CD4-positive, alpha-beta T cell (primary cell): ENCODE data around the gene SAMM50. TPM values are rescaled to one million over a fixed set of nuclear protein-coding genes. Genes with fewer than 3 reads are reported as not detected.

Experiments used
- ATAC-seq: fragments of 200-7000 bp; cut with Tn5 transposase; one replicate; pipeline ENCODE4 v1.10.0; 2022; ENCODE audit warnings: mild to moderate bottlenecking; ENCODE audit not compliant: poor library complexity
- CTCF ChIA-PET: fragments of 350-600 bp; sonication (Branson Sonifier 250); formaldehyde crosslinking; loops from one replicate; lab custom pipeline; 2021; ENCODE audit warnings: antibody characterized with exemption, inconsistent platforms; lab: Charles Lee
- POLR2A ChIA-PET: fragments of 350-600 bp; sonication (Branson Sonifier 250); formaldehyde crosslinking; loops from one replicate; lab custom pipeline; 2021; ENCODE audit warnings: antibody characterized with exemption, inconsistent platforms; lab: Charles Lee
- DNase-seq, 14 experiments: peaks; one replicate each; pipeline ENCODE4 v3.0.0-alpha.2; 2013 to 2020; ENCODE audit warnings: mixed read lengths in 2 of 14
- H3K27ac ChIP-seq, 2 donors: one replicate each; pipeline versions ENCODE4 v1.5.1 to v1.7.0; 2013; ENCODE audit warnings: low read length in 2 of 2, low read depth in 1 of 2, mild to moderate bottlenecking in 1 of 2
- H3K27me3 ChIP-seq, 2 experiments: 1 replicate in 1 of 2; 2 replicates in 1 of 2; pipeline versions ENCODE4 v1.6.1 to v1.7.0; 2013; ENCODE audit warnings: low read length in 2 of 2, control low read depth in 1 of 2, mild to moderate bottlenecking in 1 of 2, moderate library complexity in 1 of 2; ENCODE audit not compliant: insufficient read depth in 2 of 2, control insufficient read depth in 1 of 2
- H3K36me3 ChIP-seq: one replicate; pipeline ENCODE4 v1.6.1; 2013; ENCODE audit warnings: low read length, control low read depth; ENCODE audit not compliant: insufficient read depth
- H3K4me1 ChIP-seq: one replicate; pipeline ENCODE4 v1.6.1; 2013; ENCODE audit warnings: low read length, control low read depth; ENCODE audit not compliant: insufficient read depth
- H3K4me3 ChIP-seq: one replicate; pipeline ENCODE4 v1.5.1; 2013; ENCODE audit warnings: mild to moderate bottlenecking, low read length, moderate library complexity
- H3K9me3 ChIP-seq, 2 experiments: 1 replicate in 1 of 2; 2 replicates in 1 of 2; pipeline versions ENCODE4 v1.6.1 to v1.7.0; 2013; ENCODE audit warnings: low read length in 2 of 2, mild to moderate bottlenecking in 2 of 2, control low read depth in 1 of 2, moderate library complexity in 1 of 2; ENCODE audit not compliant: control insufficient read depth in 1 of 2, insufficient read depth in 1 of 2
- H3K27ac Mint-ChIP-seq: one replicate; pipeline ENCODE4 v1.8.0; 2020; ENCODE audit warnings: mixed read lengths
- H3K27me3 Mint-ChIP-seq: one replicate; pipeline ENCODE4 v1.8.0; 2021; ENCODE audit warnings: mixed read lengths
- H3K36me3 Mint-ChIP-seq: one replicate; pipeline ENCODE4 v1.8.0; 2021; ENCODE audit warnings: low read depth, mixed read lengths
- H3K4me1 Mint-ChIP-seq: one replicate; pipeline ENCODE4 v1.8.0; 2021; ENCODE audit warnings: low read depth, mixed read lengths
- H3K4me3 Mint-ChIP-seq: one replicate; pipeline ENCODE4 v1.8.0; 2020; ENCODE audit warnings: mild to moderate bottlenecking, mixed read lengths
- H3K9me3 Mint-ChIP-seq: one replicate; pipeline ENCODE4 v1.8.0; 2020; ENCODE audit warnings: mixed read lengths
- intact Hi-C, 2 experiments: fragments of 100-400 bp; cut with DNase I in 1 of 2; cut with micrococcal nuclease in 1 of 2; formaldehyde crosslinking; loops; one replicate each; pipeline versions ENCODE4 v1.15.1 to v1.9.0; 2023 to 2025; cut with DNase I, micrococcal nuclease
- total RNA-seq, 174 experiments: library from RNA in 2 of 174; stranded (reverse) in 2 of 174; gene quantifications; one replicate each; pipeline ENCODE4 v1.2.3 and lab custom pipeline; 2021 to 2026
- TF ChIP-seq, protein P1 (sequence below): fragments of 200-600 bp; IDR thresholded peaks from one replicate; pipeline ENCODE4 v1.8.0; 2022; ENCODE audit warnings: antibody characterized with exemption, mild to moderate bottlenecking

Gene SAMM50
- total RNA-seq, 2 experiments from 2014 or later: 15.2 to 18.0 TPM

DNA sequence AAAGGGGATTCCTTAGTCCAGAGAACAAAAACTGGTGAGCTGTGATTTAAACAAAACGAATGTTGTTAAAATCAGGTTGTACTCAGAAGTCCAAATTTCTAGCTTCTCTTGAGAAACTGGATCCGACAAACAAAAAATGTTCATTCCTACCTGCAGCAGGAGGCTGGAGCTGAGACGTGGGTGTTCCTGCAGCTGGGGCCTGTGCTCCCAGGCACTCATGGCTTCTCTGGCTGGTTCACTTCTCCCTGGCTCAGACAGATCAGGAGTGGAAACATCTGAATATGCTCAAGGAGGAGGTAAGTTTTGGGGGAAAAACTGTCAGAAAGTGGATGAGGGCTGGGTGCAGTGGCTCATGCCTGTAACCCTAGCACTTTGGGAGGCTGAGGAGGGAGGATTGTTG, 44.1 kb downstream of the SAMM50 start:
- Mint-ChIP-seq H3K4me3 (no peak overlapping the region), H3K9me3 (no peaks in the 10 kb centered on the region), H3K36me3 (peaks cover 45% of the 10 kb centered on the region), H3K27me3 (no peaks in the 10 kb centered on the region), H3K27ac (no peak overlapping the region), H3K4me1 (peaks cover 23% of the 10 kb centered on the region)
- intact Hi-C loops: loop anchor here in 1 of 2 experiments (10.0 kb wide), 2 partner anchors 185 to 505 kb away; partner anchors contain the start of gene PARVG
- TF ChIP-seq, protein P1, sequence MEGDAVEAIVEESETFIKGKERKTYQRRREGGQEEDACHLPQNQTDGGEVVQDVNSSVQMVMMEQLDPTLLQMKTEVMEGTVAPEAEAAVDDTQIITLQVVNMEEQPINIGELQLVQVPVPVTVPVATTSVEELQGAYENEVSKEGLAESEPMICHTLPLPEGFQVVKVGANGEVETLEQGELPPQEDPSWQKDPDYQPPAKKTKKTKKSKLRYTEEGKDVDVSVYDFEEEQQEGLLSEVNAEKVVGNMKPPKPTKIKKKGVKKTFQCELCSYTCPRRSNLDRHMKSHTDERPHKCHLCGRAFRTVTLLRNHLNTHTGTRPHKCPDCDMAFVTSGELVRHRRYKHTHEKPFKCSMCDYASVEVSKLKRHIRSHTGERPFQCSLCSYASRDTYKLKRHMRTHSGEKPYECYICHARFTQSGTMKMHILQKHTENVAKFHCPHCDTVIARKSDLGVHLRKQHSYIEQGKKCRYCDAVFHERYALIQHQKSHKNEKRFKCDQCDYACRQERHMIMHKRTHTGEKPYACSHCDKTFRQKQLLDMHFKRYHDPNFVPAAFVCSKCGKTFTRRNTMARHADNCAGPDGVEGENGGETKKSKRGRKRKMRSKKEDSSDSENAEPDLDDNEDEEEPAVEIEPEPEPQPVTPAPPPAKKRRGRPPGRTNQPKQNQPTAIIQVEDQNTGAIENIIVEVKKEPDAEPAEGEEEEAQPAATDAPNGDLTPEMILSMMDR: no peak
- H3K4me3 ChIP-seq: no peak overlapping the region
- H3K4me1 ChIP-seq: peaks cover 21% of the 10 kb centered on the region
- H3K36me3 ChIP-seq: peaks cover 35% of the 10 kb centered on the region
- DNase-seq: no peak
- CTCF ChIA-PET: interaction anchor here (0.6 kb wide), 1 partner anchor 30 kb away, joined by 5 read pairs; no protein-coding TSS in a partner anchor
- H3K27me3 ChIP-seq: no peaks in the 10 kb centered on the region
- no peak for ATAC-seq
- H3K27ac ChIP-seq: no peak overlapping the region
- POLR2A ChIA-PET: no interaction called here
- no peaks in the 10 kb centered on the region for H3K9me3 ChIP-seq

DNA sequence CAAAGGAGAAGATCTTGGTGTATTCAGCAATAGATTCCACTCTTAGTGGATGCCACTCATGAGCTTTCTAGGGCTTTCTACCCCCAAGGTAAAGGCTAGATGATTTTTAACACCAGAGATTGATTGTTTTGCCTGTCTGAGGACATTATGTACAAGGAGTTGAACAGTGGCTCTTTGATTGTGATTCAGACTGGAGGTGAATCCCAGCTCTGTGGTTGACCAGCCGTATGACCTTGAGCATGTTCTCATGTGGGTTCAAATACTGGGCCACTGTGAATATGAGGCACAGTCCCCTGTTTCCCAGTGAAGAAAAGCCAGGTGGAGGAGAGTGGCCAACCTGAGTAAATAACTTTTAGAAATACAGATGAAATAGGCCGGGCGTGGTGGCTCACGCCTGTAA, 44.9 kb downstream of the SAMM50 start:
- Mint-ChIP-seq H3K27me3 (no peaks in the 10 kb centered on the region), H3K4me3 (no peak overlapping the region), H3K27ac (no peak overlapping the region), H3K9me3 (no peaks in the 10 kb centered on the region), H3K36me3 (peaks cover 38% of the 10 kb centered on the region), H3K4me1 (peaks cover 16% of the 10 kb centered on the region)
- CTCF ChIA-PET: interaction anchor here (0.6 kb wide), 1 partner anchor 30 kb away, joined by 5 read pairs; no protein-coding TSS in a partner anchor
- intact Hi-C loops: no loop called here
- POLR2A ChIA-PET: no interaction called here
- peaks cover 30% of the 10 kb centered on the region for H3K36me3 ChIP-seq
- H3K27ac ChIP-seq: no peak overlapping the region
- TF ChIP-seq, protein P1: no peak
- H3K9me3 ChIP-seq: no peaks in the 10 kb centered on the region
- peaks cover 18% of the 10 kb centered on the region for H3K4me1 ChIP-seq
- ATAC-seq: no peak
- no peaks in the 10 kb centered on the region for H3K27me3 ChIP-seq
- no peak for DNase-seq
- H3K4me3 ChIP-seq: no peak overlapping the region

DNA sequence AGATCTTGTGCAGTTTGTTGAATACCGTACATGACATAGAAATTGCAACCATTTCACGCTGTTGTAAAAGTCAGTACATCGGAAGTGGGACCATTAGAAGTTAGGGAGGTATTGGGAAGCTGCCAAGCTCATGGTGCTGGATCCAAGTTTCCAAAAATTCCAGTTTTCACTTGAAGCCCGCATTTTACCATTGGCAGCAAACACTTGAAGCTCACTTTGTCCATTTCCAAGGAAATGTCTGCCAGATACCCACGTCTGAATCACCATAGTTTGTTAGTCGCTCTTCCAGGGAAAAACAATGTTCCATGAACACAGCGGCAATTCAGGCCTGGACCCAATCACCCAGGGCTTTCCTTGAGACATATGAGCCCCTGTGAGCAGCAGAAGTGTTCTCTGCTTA, 46.3 kb downstream of the SAMM50 start:
- H3K4me3 ChIP-seq: no peak overlapping the region
- H3K36me3 ChIP-seq: peaks cover 22% of the 10 kb centered on the region
- Mint-ChIP-seq H3K4me3 (no peak overlapping the region), H3K4me1 (peaks cover 2% of the 10 kb centered on the region), H3K36me3 (peaks cover 30% of the 10 kb centered on the region), H3K27ac (no peak overlapping the region), H3K9me3 (no peaks in the 10 kb centered on the region), H3K27me3 (no peaks in the 10 kb centered on the region)
- H3K27me3 ChIP-seq: no peaks in the 10 kb centered on the region
- DNase-seq (no peak), ATAC-seq (no peak)
- intact Hi-C loops: no loop called here
- TF ChIP-seq, protein P1: no peak
- no peak overlapping the region for H3K27ac ChIP-seq
- CTCF ChIA-PET: interaction anchor here (1.1 kb wide), 1 partner anchor 8 kb away, joined by 4 read pairs; no protein-coding TSS in a partner anchor
- H3K9me3 ChIP-seq: peaks cover 0 to 5% of the 10 kb centered on the region in 2 experiments
- peaks cover 4% of the 10 kb centered on the region for H3K4me1 ChIP-seq
- POLR2A ChIA-PET: no interaction called here
